ENCODE results near the gene SOX2.
"Not testable (repeated sequence)": the region's sequence is repeated elsewhere in the genome, so short reads cannot be mapped to it uniquely, and the experiment has no call there.

Gene SOX2

GRCh38 chr3:181761906-181762305 lies 50.2 kb downstream of the SOX2 start:
- intact Hi-C loops (cut with DNase I; ENCODE audit: low total_unique reads): no loop called here
- DNase-seq: no peak
- Histone ChIP-seq H3K27me3 (peaks cover 0 to 7% of the 10 kb centered on the region in 2 donors), H3K9me3 (no peaks in the 10 kb centered on the region), H3K4me1 (no peaks in the 10 kb centered on the region), H3K27ac (no peak overlapping the region), H3K4me3 (no peak overlapping the region), H3K36me3 (no peaks in the 10 kb centered on the region)
- TF ChIP-seq CTCF (IDR thresholded peaks at IDR 0.05): no peak

- H3K27me3 ChIP-seq; H3K4me1 ChIP-seq; intact Hi-C loops (cut with DNase I; ENCODE audit: low total_unique reads); DNase-seq; H3K36me3 ChIP-seq; H3K4me3 ChIP-seq; H3K9me3 ChIP-seq; H3K27ac ChIP-seq: not testable (repeated sequence)
These were observed 52.3 kb downstream of the SOX2 start for GRCh38 chr3:181764033-181764432.

Data from tibial artery (tissue), 4 donors.